A549 (cell line): ENCODE data around the gene GSDMA. TPM values are rescaled to one million over a fixed set of nuclear protein-coding genes. Genes with fewer than 3 reads are reported as not detected.

Experiments used
- ATAC-seq, 2 experiments: fragments of 200-7000 bp in 1 of 2; fragments of >200 bp in 1 of 2; cut with Nextera tagmentation in 1 of 2; cut with Tn5 transposase in 1 of 2; 3 replicates each; pipeline versions ENCODE4 v1.8.0 to v1.9.1; 2018 to 2020; ENCODE audit warnings: mild to moderate bottlenecking in 1 of 2, moderate library complexity in 1 of 2
- CTCF ChIA-PET: fragments of 300-600 bp; sonication (Branson Sonifier 250); formaldehyde crosslinking; extraction: SDS; loops from one replicate; lab custom pipeline; 2021; ENCODE audit warnings: antibody characterized with exemption, inconsistent platforms; lab: Yijun Ruan, JAX
- POLR2A ChIA-PET: fragments of 350-600 bp; formaldehyde crosslinking; extraction: SDS; loops from one replicate; lab custom pipeline; 2021; ENCODE audit warnings: antibody characterized with exemption, inconsistent platforms; lab: Yijun Ruan, JAX
- DNase-seq, 2 experiments: peaks; one replicate each; pipeline versions ENCODE4 v3.0.0 to v3.0.0-alpha.2; 2011 to 2016; ENCODE audit warnings: low read depth in 1 of 2, low spot score in 1 of 2
- FAIRE-seq: peaks from 2 replicates; lab custom pipeline; 2011; peaks lifted over from hg19 to GRCh38; lab: Jason Lieb, UNC
- H3K27ac ChIP-seq, 2 experiments: fragments of >200 bp; sonication (Bioruptor Twin); formaldehyde crosslinking; 3 replicates each; pipeline ENCODE4 v1.5.1; 2016 to 2017
- H3K4me1 ChIP-seq: fragments of >200 bp; sonication (Bioruptor Twin); formaldehyde crosslinking; 3 replicates; pipeline ENCODE4 v1.6.1; 2016
- H3K4me2 ChIP-seq: fragments of >200 bp; sonication (Bioruptor Twin); formaldehyde crosslinking; 3 replicates; pipeline ENCODE4 v1.6.1; 2016
- H3K4me3 ChIP-seq: fragments of >200 bp; sonication (Bioruptor Twin); formaldehyde crosslinking; 3 replicates; pipeline ENCODE4 v1.5.1; 2016
- H3K9me3 ChIP-seq: fragments of >200 bp; sonication (Bioruptor Twin); formaldehyde crosslinking; 3 replicates; pipeline ENCODE4 v1.6.1; 2016
- CBX2 ChIP-seq: fragments of 200-600 bp; sonication (generic); IDR thresholded peaks from 2 replicates; pipeline ENCODE4 v1.6.1; 2016; ENCODE audit warnings: low read depth, mild to moderate bottlenecking, borderline replicate concordance
- CEBPB ChIP-seq, 2 experiments: fragments of >200 bp in 1 of 2; sonication (Bioruptor Twin) in 1 of 2; formaldehyde crosslinking in 1 of 2; IDR thresholded peaks; 2 replicates each; pipeline ENCODE4 v1.6.1; 2012 to 2016
- CHD4 ChIP-seq: fragments of 200-600 bp; sonication (generic); IDR thresholded peaks from 2 replicates; pipeline ENCODE4 v1.6.1; 2016; ENCODE audit warnings: antibody characterized with exemption, mild to moderate bottlenecking, borderline replicate concordance
- EHMT2 ChIP-seq: fragments of 200-600 bp; sonication (generic); IDR thresholded peaks from 2 replicates; pipeline ENCODE4 v1.6.1; 2016; ENCODE audit warnings: antibody characterized with exemption, low read depth, mild to moderate bottlenecking, moderate library complexity
- FOSL2 ChIP-seq, 2 experiments: fragments of 450-650 bp in 1 of 2; fragments of >200 bp in 1 of 2; sonication (Bioruptor Twin) in 1 of 2; formaldehyde crosslinking; IDR thresholded peaks; 2 replicates each; pipeline versions ENCODE4 v1.5.0 to v1.6.1; 2016 to 2020; ENCODE audit warnings: mild to moderate bottlenecking in 1 of 2, moderate library complexity in 1 of 2
- FOXS1 ChIP-seq: fragments of 250-450 bp; sonication (Bioruptor Pico); IDR thresholded peaks from 2 replicates; pipeline ENCODE4 v1.5.0; 2020; ENCODE audit warnings: mild to moderate bottlenecking, moderate library complexity
- GATA3 ChIP-seq: IDR thresholded peaks from 2 replicates; pipeline ENCODE4 v1.6.1; 2012; ENCODE audit warnings: borderline replicate concordance
- KDM1A ChIP-seq: fragments of 200-600 bp; sonication (generic); IDR thresholded peaks from 2 replicates; pipeline ENCODE4 v1.6.1; 2016; ENCODE audit warnings: low read depth, mild to moderate bottlenecking
- KDM5A ChIP-seq: fragments of 200-600 bp; sonication (generic); IDR thresholded peaks from 2 replicates; pipeline ENCODE4 v1.6.1; 2016; ENCODE audit warnings: antibody characterized with exemption, mild to moderate bottlenecking
- MAZ ChIP-seq: fragments of 150-350 bp; IDR thresholded peaks from 2 replicates; pipeline ENCODE4 v1.6.1; 2014; ENCODE audit warnings: antibody characterized with exemption, low read depth, low read length, borderline replicate concordance
- MYC ChIP-seq: IDR thresholded peaks from 2 replicates; pipeline ENCODE4 v1.6.1; 2012; ENCODE audit warnings: mild to moderate bottlenecking, inconsistent platforms, low read length, improper control_type of control experiment, borderline replicate concordance
- NPAS2 ChIP-seq: fragments of 250-450 bp; sonication (Bioruptor Pico); IDR thresholded peaks from 2 replicates; pipeline ENCODE4 v1.8.0; 2022; ENCODE audit warnings: mild to moderate bottlenecking, moderate library complexity, borderline replicate concordance
- NR3C1 ChIP-seq: fragments of >200 bp; sonication (Bioruptor Twin); formaldehyde crosslinking; IDR thresholded peaks from 3 replicates; pipeline ENCODE4 v1.6.1; 2017
- POLR2A ChIP-seq: IDR thresholded peaks from 2 replicates; pipeline ENCODE4 v1.6.1; 2012; ENCODE audit warnings: mild to moderate bottlenecking, low read length
- POLR2AphosphoS2 ChIP-seq: conservative IDR thresholded peaks from 2 replicates; pipeline ENCODE4 v1.6.1; 2012; ENCODE audit warnings: low read length, improper control_type of control experiment, inconsistent platforms
- RARB ChIP-seq: fragments of 250-450 bp; sonication (Bioruptor Pico); IDR thresholded peaks from 2 replicates; pipeline ENCODE4 v1.8.0; 2021; ENCODE audit warnings: mild to moderate bottlenecking, moderate library complexity
- SMC3 ChIP-seq: fragments of >200 bp; sonication (Bioruptor Twin); formaldehyde crosslinking; IDR thresholded peaks from 3 replicates; pipeline ENCODE4 v1.6.1; 2018; ENCODE audit warnings: inconsistent platforms
- TFCP2L1 ChIP-seq: fragments of 250-450 bp; sonication (Bioruptor Pico); IDR thresholded peaks from 2 replicates; pipeline ENCODE4 v1.5.0; 2021; ENCODE audit warnings: mild to moderate bottlenecking
- TP53 ChIP-seq: fragments of 250-450 bp; sonication (Bioruptor Pico); IDR thresholded peaks from 2 replicates; pipeline ENCODE4 v1.5.0; 2021; ENCODE audit warnings: mild to moderate bottlenecking, moderate library complexity
- ZFP36 ChIP-seq: fragments of 450-650 bp; IDR thresholded peaks from 2 replicates; pipeline ENCODE4 v1.6.1; 2014; ENCODE audit warnings: borderline replicate concordance; ENCODE audit not compliant: partially characterized antibody
- ZNF302 ChIP-seq: fragments of 250-450 bp; sonication (Bioruptor Pico); IDR thresholded peaks from 2 replicates; pipeline ENCODE4 v1.9.0; 2021; ENCODE audit warnings: inconsistent platforms, mild to moderate bottlenecking, moderate library complexity
- WGBS: methylation state at CpG from one replicate; pipeline ENCODE4 v1.1.6; 2017; ENCODE audit errors: missing lambda C conversion rate; 5-methylcytosine and 5-hydroxymethylcytosine counted together
- polyA plus RNA-seq, 4 experiments: library from polyadenylated mRNA; depleted of rRNA in 3 of 4; stranded (reverse); fragments of >200 nt; fragmentation: RNase III in 1 of 4; extraction: RNeasy Plus Mini Kit Qiagen cat#74134 plus additional on column Dnase treatment in 1 of 4; gene quantifications; 2 replicates in 3 of 4; 3 replicates in 1 of 4; pipeline ENCODE4 v1.2.3, GENCODE V29; 2011 to 2017
- TF ChIP-seq, protein P1 (sequence below): fragments of >200 bp; sonication (Bioruptor Twin); formaldehyde crosslinking; IDR thresholded peaks from 3 replicates; pipeline ENCODE4 v1.6.1; 2016
- TF ChIP-seq, protein P2 (sequence below): IDR thresholded peaks from 2 replicates; pipeline ENCODE4 v1.6.1; 2012
- TF ChIP-seq, protein P3 (sequence below): fragments of 150-350 bp; IDR thresholded peaks from 2 replicates; pipeline ENCODE4 v1.6.1; 2014; ENCODE audit warnings: low read depth, mild to moderate bottlenecking, low read length
- TF ChIP-seq, protein P4 (sequence below): fragments of 250-450 bp; sonication (Bioruptor Pico); IDR thresholded peaks from 2 replicates; pipeline ENCODE4 v1.5.0; 2021; ENCODE audit warnings: mild to moderate bottlenecking, moderate library complexity, borderline replicate concordance
- TF ChIP-seq, protein P5 (sequence below): fragments of 250-450 bp; sonication (Bioruptor Pico); IDR thresholded peaks from 2 replicates; pipeline ENCODE4 v1.5.0; 2020; ENCODE audit warnings: low read depth, mild to moderate bottlenecking, moderate library complexity
- TF ChIP-seq, protein P6 (sequence below): fragments of 200-600 bp; sonication (generic); IDR thresholded peaks from 2 replicates; pipeline ENCODE4 v1.6.1; 2016; ENCODE audit warnings: antibody characterized with exemption, mild to moderate bottlenecking, moderate library complexity

The GSDMA gene
- polyA plus RNA-seq, 2 of the 4 experiments (the other 2 are of a cell fraction), result not detected

DNA sequence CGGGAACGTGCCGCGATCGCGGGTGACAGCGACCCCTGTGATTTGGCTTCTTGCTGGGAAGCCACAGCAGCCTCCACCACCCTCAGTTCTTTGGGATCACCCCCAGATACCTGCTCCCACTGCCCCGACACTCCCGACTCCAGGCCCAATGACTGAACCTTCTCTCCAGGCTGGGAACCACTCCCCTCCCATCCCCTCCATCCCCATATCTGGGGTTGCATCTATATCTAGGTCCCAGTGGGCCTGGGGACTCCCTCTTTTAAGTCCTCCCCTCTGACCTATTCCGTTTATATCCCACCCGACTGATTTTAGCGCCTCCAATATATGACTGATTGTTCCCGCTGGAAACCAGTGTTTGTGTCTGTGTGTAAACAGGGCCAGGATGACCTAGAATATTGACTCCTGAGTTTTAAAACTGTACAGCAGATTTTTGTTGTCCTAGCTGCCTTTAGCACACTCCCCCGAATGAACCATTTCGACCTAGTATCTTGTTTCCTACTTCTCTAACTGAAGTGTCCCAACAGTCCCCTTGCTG lies 18.5 kb downstream of the GSDMA start:
- Histone ChIP-seq H3K27ac (peak overlapping the region; percentile 93 to 95), H3K4me2 (peak overlapping the region; percentile 91), H3K9me3 (no peaks in the 10 kb centered on the region), H3K4me1 (peaks cover 20% of the 10 kb centered on the region), H3K4me3 (peak overlapping the region; percentile 89)
- DNase-seq (peak in 1 of 2 experiments; percentile 21), FAIRE-seq (no peak), ATAC-seq (peak; percentile 6 to 14; a peak in 4 of 6 replicates)
- ChIA-PET POLR2A (interaction anchor here (1.0 to 2.1 kb wide), 17 partner anchors 9 to 251 kb away, joined by 3 to 43 read pairs (median 6); partner anchors contain the start of genes CASC3, MED24, MIEN1 and MSL1), CTCF (interaction anchor here (0.5 to 19.9 kb wide), 50 partner anchors 9 to 434 kb away, joined by 3 to 405 read pairs (median 4); partner anchors contain the start of genes CSF3, GSDMA, MIEN1 and WIPF2)
- no peak for TF ChIP-seq KDM1A
- TF ChIP-seq POLR2AphosphoS2, result no peak
- TF ChIP-seq, protein P1, sequence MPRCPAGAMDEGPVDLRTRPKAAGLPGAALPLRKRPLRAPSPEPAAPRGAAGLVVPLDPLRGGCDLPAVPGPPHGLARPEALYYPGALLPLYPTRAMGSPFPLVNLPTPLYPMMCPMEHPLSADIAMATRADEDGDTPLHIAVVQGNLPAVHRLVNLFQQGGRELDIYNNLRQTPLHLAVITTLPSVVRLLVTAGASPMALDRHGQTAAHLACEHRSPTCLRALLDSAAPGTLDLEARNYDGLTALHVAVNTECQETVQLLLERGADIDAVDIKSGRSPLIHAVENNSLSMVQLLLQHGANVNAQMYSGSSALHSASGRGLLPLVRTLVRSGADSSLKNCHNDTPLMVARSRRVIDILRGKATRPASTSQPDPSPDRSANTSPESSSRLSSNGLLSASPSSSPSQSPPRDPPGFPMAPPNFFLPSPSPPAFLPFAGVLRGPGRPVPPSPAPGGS, result no peak
- no peak for TF ChIP-seq CEBPB (IDR thresholded peaks at IDR 0.05)
- no peak for TF ChIP-seq FOXS1 (CRISPR knock-in tag)
- no peak for TF ChIP-seq ZFP36
- no peak for TF ChIP-seq TFCP2L1 (CRISPR knock-in tag)
- no peak for TF ChIP-seq TP53 (CRISPR knock-in tag)
- TF ChIP-seq NR3C1, result no peak
- no peak for TF ChIP-seq EHMT2
- TF ChIP-seq, protein P2, sequence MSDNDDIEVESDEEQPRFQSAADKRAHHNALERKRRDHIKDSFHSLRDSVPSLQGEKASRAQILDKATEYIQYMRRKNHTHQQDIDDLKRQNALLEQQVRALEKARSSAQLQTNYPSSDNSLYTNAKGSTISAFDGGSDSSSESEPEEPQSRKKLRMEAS, result no peak
- 1% methylated on average over 15 of the region's 15 CpGs for WGBS

DNA sequence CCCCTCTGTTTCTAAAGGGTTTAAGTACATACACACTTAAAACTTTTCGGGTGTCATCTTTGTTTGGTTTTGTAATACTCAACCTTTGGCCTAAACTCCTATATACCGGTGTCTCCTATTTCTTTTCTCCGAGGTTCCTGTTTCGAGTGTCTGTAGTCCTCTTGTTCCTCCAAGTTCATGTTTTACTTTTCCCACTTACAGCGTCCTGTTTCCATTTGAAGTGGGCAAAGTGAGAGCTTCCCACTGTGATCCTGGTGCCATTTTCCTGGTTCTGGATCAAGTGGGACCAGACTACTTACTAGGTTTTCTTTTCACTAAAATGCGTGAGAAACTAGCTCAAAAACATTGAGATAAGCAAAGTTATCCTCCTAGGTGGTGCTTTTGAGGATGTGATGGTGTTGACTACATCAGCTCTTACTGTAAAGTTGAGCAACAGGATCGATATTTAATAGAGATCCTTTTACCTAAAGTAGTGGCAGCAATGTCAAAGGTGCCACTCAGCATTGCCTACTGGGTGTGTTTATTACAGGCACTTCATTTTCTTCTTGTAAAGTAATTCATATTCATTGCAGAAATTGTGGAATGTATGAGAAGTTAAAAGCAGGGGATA lies 19.1 kb downstream of the GSDMA start:
- no peak for FAIRE-seq
- TF ChIP-seq MYC, result no peak
- no peak for TF ChIP-seq POLR2A
- no peak for TF ChIP-seq ZNF302
- TF ChIP-seq, protein P3, sequence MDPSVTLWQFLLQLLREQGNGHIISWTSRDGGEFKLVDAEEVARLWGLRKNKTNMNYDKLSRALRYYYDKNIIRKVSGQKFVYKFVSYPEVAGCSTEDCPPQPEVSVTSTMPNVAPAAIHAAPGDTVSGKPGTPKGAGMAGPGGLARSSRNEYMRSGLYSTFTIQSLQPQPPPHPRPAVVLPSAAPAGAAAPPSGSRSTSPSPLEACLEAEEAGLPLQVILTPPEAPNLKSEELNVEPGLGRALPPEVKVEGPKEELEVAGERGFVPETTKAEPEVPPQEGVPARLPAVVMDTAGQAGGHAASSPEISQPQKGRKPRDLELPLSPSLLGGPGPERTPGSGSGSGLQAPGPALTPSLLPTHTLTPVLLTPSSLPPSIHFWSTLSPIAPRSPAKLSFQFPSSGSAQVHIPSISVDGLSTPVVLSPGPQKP, result no peak
- TF ChIP-seq, protein P4, sequence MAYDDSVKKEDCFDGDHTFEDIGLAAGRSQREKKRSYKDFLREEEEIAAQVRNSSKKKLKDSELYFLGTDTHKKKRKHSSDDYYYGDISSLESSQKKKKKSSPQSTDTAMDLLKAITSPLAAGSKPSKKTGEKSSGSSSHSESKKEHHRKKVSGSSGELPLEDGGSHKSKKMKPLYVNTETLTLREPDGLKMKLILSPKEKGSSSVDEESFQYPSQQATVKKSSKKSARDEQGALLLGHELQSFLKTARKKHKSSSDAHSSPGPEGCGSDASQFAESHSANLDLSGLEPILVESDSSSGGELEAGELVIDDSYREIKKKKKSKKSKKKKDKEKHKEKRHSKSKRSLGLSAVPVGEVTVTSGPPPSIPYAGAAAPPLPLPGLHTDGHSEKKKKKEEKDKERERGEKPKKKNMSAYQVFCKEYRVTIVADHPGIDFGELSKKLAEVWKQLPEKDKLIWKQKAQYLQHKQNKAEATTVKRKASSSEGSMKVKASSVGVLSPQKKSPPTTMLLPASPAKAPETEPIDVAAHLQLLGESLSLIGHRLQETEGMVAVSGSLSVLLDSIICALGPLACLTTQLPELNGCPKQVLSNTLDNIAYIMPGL, result no peak
- no peak for TF ChIP-seq KDM1A
- no peak for TF ChIP-seq RARB (CRISPR knock-in tag)
- TF ChIP-seq CBX2, result no peak
- no peak for TF ChIP-seq CHD4
- TF ChIP-seq FOXS1 (CRISPR knock-in tag), result no peak
- TF ChIP-seq SMC3, result no peak
- no peak for TF ChIP-seq FOSL2 (IDR thresholded peaks at IDR 0.05)
- TF ChIP-seq FOSL2 (CRISPR knock-in tag; IDR thresholded peaks at IDR 0.05), result no peak
- no peak for TF ChIP-seq NPAS2 (CRISPR knock-in tag)
- TF ChIP-seq, protein P5, sequence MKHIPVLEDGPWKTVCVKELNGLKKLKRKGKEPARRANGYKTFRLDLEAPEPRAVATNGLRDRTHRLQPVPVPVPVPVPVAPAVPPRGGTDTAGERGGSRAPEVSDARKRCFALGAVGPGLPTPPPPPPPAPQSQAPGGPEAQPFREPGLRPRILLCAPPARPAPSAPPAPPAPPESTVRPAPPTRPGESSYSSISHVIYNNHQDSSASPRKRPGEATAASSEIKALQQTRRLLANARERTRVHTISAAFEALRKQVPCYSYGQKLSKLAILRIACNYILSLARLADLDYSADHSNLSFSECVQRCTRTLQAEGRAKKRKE (CRISPR knock-in tag), result no peak
- TF ChIP-seq, protein P6, sequence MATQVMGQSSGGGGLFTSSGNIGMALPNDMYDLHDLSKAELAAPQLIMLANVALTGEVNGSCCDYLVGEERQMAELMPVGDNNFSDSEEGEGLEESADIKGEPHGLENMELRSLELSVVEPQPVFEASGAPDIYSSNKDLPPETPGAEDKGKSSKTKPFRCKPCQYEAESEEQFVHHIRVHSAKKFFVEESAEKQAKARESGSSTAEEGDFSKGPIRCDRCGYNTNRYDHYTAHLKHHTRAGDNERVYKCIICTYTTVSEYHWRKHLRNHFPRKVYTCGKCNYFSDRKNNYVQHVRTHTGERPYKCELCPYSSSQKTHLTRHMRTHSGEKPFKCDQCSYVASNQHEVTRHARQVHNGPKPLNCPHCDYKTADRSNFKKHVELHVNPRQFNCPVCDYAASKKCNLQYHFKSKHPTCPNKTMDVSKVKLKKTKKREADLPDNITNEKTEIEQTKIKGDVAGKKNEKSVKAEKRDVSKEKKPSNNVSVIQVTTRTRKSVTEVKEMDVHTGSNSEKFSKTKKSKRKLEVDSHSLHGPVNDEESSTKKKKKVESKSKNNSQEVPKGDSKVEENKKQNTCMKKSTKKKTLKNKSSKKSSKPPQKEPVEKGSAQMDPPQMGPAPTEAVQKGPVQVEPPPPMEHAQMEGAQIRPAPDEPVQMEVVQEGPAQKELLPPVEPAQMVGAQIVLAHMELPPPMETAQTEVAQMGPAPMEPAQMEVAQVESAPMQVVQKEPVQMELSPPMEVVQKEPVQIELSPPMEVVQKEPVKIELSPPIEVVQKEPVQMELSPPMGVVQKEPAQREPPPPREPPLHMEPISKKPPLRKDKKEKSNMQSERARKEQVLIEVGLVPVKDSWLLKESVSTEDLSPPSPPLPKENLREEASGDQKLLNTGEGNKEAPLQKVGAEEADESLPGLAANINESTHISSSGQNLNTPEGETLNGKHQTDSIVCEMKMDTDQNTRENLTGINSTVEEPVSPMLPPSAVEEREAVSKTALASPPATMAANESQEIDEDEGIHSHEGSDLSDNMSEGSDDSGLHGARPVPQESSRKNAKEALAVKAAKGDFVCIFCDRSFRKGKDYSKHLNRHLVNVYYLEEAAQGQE, result no peak
- TF ChIP-seq KDM5A, result no peak
- no peak for TF ChIP-seq TP53 (CRISPR knock-in tag)
- no peak for TF ChIP-seq GATA3
- no peak for TF ChIP-seq MAZ
- TF ChIP-seq, all 56 proteins: peak for 0
- POLR2A ChIA-PET, result interaction anchor here (1.3 to 2.1 kb wide), 2 partner anchors 10 to 20 kb away, joined by 3 to 13 read pairs; no protein-coding TSS in a partner anchor
- Histone ChIP-seq H3K9me3 (no peaks in the 10 kb centered on the region), H3K27ac (peak overlapping the region; percentile 93 to 95), H3K4me2 (peak overlapping the region; percentile 91), H3K4me1 (peaks cover 20% of the 10 kb centered on the region), H3K4me3 (peak overlapping the region; percentile 89)
- CTCF ChIA-PET, result interaction anchor here (0.6 to 19.9 kb wide), 14 partner anchors 8 to 599 kb away, joined by 3 to 405 read pairs (median 4); partner anchors contain the start of gene GSDMA
- 12% methylated on average over 7 of the region's 7 CpGs for WGBS
- ATAC-seq (no peak), DNase-seq (no peak)
